Measurements from ENCODE around the gene AK5.

- no peak for TF ChIP-seq SREBF2 (IDR thresholded peaks at IDR 0.05)
- TF ChIP-seq, protein P1, sequence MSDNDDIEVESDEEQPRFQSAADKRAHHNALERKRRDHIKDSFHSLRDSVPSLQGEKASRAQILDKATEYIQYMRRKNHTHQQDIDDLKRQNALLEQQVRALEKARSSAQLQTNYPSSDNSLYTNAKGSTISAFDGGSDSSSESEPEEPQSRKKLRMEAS (IDR thresholded peaks at IDR 0.05), result no peak
- no peak for TF ChIP-seq ZFP36 (IDR thresholded peaks at IDR 0.05; ENCODE audit: borderline replicate concordance, partially characterized antibody)
- TF ChIP-seq CTCF (IDR thresholded peaks at IDR 0.05), result no peak
- no peak for TF ChIP-seq POLR2A (IDR thresholded peaks at IDR 0.05; ENCODE audit: low read length)
- no peak for TF ChIP-seq RAD21 (conservative IDR thresholded peaks at IDR 0.05 in 1 of 2, IDR thresholded peaks at IDR 0.05 in 1 of 2)
- no peak for TF ChIP-seq NR3C1 (IDR thresholded peaks at IDR 0.05)
- no peak for TF ChIP-seq RFX5 (IDR thresholded peaks at IDR 0.05)
- TF ChIP-seq TP53 (CRISPR knock-in tag; IDR thresholded peaks at IDR 0.05), result no peak
- TF ChIP-seq ELK1 (IDR thresholded peaks at IDR 0.05; ENCODE audit: low read depth, low read length), result no peak
- TF ChIP-seq, protein P2, sequence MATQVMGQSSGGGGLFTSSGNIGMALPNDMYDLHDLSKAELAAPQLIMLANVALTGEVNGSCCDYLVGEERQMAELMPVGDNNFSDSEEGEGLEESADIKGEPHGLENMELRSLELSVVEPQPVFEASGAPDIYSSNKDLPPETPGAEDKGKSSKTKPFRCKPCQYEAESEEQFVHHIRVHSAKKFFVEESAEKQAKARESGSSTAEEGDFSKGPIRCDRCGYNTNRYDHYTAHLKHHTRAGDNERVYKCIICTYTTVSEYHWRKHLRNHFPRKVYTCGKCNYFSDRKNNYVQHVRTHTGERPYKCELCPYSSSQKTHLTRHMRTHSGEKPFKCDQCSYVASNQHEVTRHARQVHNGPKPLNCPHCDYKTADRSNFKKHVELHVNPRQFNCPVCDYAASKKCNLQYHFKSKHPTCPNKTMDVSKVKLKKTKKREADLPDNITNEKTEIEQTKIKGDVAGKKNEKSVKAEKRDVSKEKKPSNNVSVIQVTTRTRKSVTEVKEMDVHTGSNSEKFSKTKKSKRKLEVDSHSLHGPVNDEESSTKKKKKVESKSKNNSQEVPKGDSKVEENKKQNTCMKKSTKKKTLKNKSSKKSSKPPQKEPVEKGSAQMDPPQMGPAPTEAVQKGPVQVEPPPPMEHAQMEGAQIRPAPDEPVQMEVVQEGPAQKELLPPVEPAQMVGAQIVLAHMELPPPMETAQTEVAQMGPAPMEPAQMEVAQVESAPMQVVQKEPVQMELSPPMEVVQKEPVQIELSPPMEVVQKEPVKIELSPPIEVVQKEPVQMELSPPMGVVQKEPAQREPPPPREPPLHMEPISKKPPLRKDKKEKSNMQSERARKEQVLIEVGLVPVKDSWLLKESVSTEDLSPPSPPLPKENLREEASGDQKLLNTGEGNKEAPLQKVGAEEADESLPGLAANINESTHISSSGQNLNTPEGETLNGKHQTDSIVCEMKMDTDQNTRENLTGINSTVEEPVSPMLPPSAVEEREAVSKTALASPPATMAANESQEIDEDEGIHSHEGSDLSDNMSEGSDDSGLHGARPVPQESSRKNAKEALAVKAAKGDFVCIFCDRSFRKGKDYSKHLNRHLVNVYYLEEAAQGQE (IDR thresholded peaks at IDR 0.05), result no peak
- TF ChIP-seq HOXB13 (CRISPR knock-in tag; IDR thresholded peaks at IDR 0.05; ENCODE audit: low read depth), result no peak
- no peak for TF ChIP-seq ATOH8 (CRISPR knock-in tag; IDR thresholded peaks at IDR 0.05; ENCODE audit: low read depth)
- no peak for TF ChIP-seq NPAS2 (CRISPR knock-in tag; IDR thresholded peaks at IDR 0.05; ENCODE audit: borderline replicate concordance)
Observed at GRCh38 chr1:77545970-77546369, 264.2 kb downstream of the AK5 start.

All from A549 (cell line).